ENCODE measurements around the gene ACKR2. TPM values are rescaled to one million over a fixed set of nuclear protein-coding genes. Genes with fewer than 3 reads are reported as not detected.

The ACKR2 gene
- polyA plus RNA-seq, 1 of the 3 experiments (the other 2 are of a cell fraction) = 0.10 TPM

DNA sequence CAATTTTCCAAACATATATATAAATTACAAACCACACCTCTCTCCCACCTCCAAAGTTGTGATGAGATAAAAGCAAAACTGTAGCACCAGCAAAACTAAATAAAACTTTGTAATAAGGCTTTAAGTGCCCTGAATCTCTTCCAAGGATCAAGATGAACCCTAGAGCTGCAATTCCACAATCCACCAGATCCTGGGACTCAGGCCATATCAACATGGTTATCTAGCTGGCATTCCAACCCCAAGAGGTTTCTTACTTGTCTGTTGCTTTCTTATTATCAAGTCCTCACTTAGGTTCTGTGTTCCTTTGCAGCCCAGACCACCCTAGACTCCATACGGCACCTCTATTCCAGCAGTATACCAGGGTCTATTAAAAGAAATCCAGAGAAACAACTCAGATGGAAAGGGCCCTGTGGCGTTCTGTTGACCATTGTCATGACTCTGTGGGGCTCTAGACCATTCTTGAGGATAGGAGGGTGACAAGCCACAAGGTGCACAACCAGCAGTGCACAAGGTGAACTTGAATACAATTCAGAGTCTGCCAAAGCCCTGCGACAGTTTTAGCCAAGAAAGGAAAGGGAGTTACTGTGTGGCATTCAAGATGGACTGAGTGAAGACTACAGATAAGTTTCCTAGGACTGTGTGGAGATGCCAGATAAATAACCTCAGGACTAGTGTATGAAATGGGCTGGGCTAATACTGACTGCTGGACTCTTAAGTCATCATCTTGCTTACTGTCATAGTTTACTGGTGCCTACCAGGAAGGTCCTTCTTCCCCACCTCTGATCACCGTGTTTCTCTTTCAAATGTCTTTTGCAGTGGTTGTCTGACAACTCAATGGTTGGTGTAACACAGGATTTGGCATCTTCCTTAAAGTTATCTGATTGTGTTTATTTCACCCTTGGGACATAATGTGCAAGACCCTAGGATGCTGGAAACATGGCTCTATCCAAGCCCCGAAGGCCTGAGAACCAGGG is 27.2 kb downstream of the ACKR2 start:
- Histone ChIP-seq H3K36me3 (replicated peaks in 1 of 2; ENCODE audit: control insufficient read depth in 1 of 2, insufficient read depth in 2 of 2, low read length in 1 of 2) (no peaks in the 10 kb centered on the region), H3K27me3 (ENCODE audit: insufficient read depth) (no peaks in the 10 kb centered on the region), H3K4me3 (ENCODE audit: low read depth in 2 of 2, low read length in 1 of 2) (no peak overlapping the region), H2AFZ (ENCODE audit: low read depth) (no peak overlapping the region), H3K9me2 (no peaks in the 10 kb centered on the region), H3K9ac (no peak overlapping the region), H3F3A (replicated peaks; ENCODE audit: insufficient read depth) (no peaks in the 10 kb centered on the region), H3K9me3 (no peaks in the 10 kb centered on the region), H3K27ac (ENCODE audit: low read depth in 2 of 2, low read length in 1 of 2) (no peak overlapping the region), H4K20me1 (ENCODE audit: insufficient read depth) (no peaks in the 10 kb centered on the region), H3K4me1 (ENCODE audit: control insufficient read depth in 1 of 2, insufficient read depth in 2 of 2, low read depth in 1 of 2, low read length in 1 of 2) (peaks cover 0 to under 1% of the 10 kb centered on the region in 2 experiments; a peak in 1 of 4 replicates), H3K79me2 (ENCODE audit: insufficient read depth) (no peaks in the 10 kb centered on the region), H3K4me2 (no peak overlapping the region)
- CTCF ChIA-PET = no interaction called here
- DNase-seq = no peak
- POLR2A ChIA-PET = no interaction called here
- TF ChIP-seq, protein P1, sequence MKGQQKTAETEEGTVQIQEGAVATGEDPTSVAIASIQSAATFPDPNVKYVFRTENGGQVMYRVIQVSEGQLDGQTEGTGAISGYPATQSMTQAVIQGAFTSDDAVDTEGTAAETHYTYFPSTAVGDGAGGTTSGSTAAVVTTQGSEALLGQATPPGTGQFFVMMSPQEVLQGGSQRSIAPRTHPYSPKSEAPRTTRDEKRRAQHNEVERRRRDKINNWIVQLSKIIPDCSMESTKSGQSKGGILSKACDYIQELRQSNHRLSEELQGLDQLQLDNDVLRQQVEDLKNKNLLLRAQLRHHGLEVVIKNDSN (IDR thresholded peaks at IDR 0.05; ENCODE audit: borderline replicate concordance, low read depth) = no peak
- WGBS (ENCODE audit: low lambda C conversion rate) = 62% methylated on average over 5 of the region's 5 CpGs

DNA sequence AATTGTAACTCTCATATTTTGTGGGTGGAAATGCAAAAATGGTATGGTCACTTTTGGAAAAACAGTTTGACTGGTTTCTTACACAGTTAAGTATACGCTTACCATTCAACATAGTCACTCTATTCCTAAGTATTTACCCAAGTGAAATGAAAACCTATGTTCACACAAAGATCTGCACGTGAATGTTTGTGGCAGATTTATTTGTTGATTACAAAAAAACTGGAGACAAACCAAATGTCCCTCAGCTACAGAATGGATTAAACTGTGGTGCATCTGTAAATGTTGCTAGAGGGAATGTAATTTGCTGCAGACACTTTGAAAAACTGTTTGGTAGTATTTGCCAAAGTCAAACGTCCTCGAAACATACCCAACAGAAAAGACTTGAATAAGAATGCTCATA is 29.3 kb downstream of the ACKR2 start:
- Histone ChIP-seq H3K27ac (ENCODE audit: low read depth in 2 of 2, low read length in 1 of 2) (no peak overlapping the region), H3K27me3 (ENCODE audit: insufficient read depth) (no peaks in the 10 kb centered on the region)

More for the DNA sequence above, 29.3 kb downstream of the ACKR2 start:
- 41% methylated on average over 4 of the region's 4 CpGs for WGBS (ENCODE audit: low lambda C conversion rate)
- Histone ChIP-seq H3F3A (replicated peaks; ENCODE audit: insufficient read depth) (no peaks in the 10 kb centered on the region), H3K4me1 (ENCODE audit: control insufficient read depth in 1 of 2, insufficient read depth in 2 of 2, low read depth in 1 of 2, low read length in 1 of 2) (no peaks in the 10 kb centered on the region), H3K36me3 (replicated peaks in 1 of 2; ENCODE audit: control insufficient read depth in 1 of 2, insufficient read depth in 2 of 2, low read length in 1 of 2) (no peaks in the 10 kb centered on the region), H4K20me1 (ENCODE audit: insufficient read depth) (no peaks in the 10 kb centered on the region), H2AFZ (ENCODE audit: low read depth) (no peak overlapping the region), H3K79me2 (ENCODE audit: insufficient read depth) (no peaks in the 10 kb centered on the region), H3K9me2 (no peaks in the 10 kb centered on the region), H3K9ac (no peak overlapping the region), H3K4me2 (no peak overlapping the region), H3K9me3 (no peaks in the 10 kb centered on the region), H3K4me3 (ENCODE audit: low read depth in 2 of 2, low read length in 1 of 2) (no peak overlapping the region)
- no peak for TF ChIP-seq GABPA (IDR thresholded peaks at IDR 0.05; ENCODE audit: low read depth)
- no peak for TF ChIP-seq RXRA (IDR thresholded peaks at IDR 0.05; ENCODE audit: borderline replicate concordance, low read depth)
- TF ChIP-seq, protein P2, sequence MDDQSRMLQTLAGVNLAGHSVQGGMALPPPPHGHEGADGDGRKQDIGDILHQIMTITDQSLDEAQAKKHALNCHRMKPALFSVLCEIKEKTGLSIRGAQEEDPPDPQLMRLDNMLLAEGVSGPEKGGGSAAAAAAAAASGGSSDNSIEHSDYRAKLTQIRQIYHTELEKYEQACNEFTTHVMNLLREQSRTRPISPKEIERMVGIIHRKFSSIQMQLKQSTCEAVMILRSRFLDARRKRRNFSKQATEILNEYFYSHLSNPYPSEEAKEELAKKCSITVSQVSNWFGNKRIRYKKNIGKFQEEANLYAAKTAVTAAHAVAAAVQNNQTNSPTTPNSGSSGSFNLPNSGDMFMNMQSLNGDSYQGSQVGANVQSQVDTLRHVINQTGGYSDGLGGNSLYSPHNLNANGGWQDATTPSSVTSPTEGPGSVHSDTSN (IDR thresholded peaks at IDR 0.05) = no peak
- no peak for TF ChIP-seq GATA2 (CRISPR knock-in tag; IDR thresholded peaks at IDR 0.05)
- no peak for TF ChIP-seq YY1 (IDR thresholded peaks at IDR 0.05; ENCODE audit: low read depth)
- TF ChIP-seq EZH2phosphoT487 (IDR thresholded peaks at IDR 0.05; ENCODE audit: borderline replicate concordance, low read depth) = no peak
- no peak for TF ChIP-seq TCF12 (IDR thresholded peaks at IDR 0.05)
- TF ChIP-seq, protein P3, sequence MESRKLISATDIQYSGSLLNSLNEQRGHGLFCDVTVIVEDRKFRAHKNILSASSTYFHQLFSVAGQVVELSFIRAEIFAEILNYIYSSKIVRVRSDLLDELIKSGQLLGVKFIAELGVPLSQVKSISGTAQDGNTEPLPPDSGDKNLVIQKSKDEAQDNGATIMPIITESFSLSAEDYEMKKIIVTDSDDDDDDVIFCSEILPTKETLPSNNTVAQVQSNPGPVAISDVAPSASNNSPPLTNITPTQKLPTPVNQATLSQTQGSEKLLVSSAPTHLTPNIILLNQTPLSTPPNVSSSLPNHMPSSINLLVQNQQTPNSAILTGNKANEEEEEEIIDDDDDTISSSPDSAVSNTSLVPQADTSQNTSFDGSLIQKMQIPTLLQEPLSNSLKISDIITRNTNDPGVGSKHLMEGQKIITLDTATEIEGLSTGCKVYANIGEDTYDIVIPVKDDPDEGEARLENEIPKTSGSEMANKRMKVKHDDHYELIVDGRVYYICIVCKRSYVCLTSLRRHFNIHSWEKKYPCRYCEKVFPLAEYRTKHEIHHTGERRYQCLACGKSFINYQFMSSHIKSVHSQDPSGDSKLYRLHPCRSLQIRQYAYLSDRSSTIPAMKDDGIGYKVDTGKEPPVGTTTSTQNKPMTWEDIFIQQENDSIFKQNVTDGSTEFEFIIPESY (IDR thresholded peaks at IDR 0.05; ENCODE audit: borderline replicate concordance, low read depth) = no peak
- TF ChIP-seq SIN3A (IDR thresholded peaks at IDR 0.05; ENCODE audit: borderline replicate concordance, low read depth, low read length) = no peak
- TF ChIP-seq, protein P4, sequence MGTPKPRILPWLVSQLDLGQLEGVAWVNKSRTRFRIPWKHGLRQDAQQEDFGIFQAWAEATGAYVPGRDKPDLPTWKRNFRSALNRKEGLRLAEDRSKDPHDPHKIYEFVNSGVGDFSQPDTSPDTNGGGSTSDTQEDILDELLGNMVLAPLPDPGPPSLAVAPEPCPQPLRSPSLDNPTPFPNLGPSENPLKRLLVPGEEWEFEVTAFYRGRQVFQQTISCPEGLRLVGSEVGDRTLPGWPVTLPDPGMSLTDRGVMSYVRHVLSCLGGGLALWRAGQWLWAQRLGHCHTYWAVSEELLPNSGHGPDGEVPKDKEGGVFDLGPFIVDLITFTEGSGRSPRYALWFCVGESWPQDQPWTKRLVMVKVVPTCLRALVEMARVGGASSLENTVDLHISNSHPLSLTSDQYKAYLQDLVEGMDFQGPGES (IDR thresholded peaks at IDR 0.05; ENCODE audit: low read depth, low read length) = no peak
- TF ChIP-seq JUND (IDR thresholded peaks at IDR 0.05) = no peak
- TF ChIP-seq, protein P5, sequence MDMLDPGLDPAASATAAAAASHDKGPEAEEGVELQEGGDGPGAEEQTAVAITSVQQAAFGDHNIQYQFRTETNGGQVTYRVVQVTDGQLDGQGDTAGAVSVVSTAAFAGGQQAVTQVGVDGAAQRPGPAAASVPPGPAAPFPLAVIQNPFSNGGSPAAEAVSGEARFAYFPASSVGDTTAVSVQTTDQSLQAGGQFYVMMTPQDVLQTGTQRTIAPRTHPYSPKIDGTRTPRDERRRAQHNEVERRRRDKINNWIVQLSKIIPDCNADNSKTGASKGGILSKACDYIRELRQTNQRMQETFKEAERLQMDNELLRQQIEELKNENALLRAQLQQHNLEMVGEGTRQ (IDR thresholded peaks at IDR 0.05; ENCODE audit: borderline replicate concordance, low read depth, low read length) = no peak
- CTCF ChIA-PET = interaction anchor here (1.0 to 4.8 kb wide), 13 partner anchors 8 to 256 kb away, joined by 3 to 51 read pairs (median 10); partner anchors contain the start of genes ACKR2 and CYP8B1
- DNase-seq = no peak
- POLR2A ChIA-PET = no interaction called here
